HG02885 (cell line): ENCODE results near the gene HMGCLL1.

Experiments used
- ATAC-seq: cut with Tn5 transposase; IDR thresholded peaks from one replicate; pipeline ENCODE4 v1.9.1; 2021; ENCODE audit warnings: mild to moderate bottlenecking; ENCODE audit not compliant: unreplicated experiment, poor library complexity

The HMGCLL1 gene

GRCh38 chr6:55536391-55536956, 42.5 kb downstream of the HMGCLL1 start:
- no peak for ATAC-seq

GRCh38 chr6:55531496-55531895, 47.5 kb downstream of the HMGCLL1 start:
- ATAC-seq = no peak

DNA sequence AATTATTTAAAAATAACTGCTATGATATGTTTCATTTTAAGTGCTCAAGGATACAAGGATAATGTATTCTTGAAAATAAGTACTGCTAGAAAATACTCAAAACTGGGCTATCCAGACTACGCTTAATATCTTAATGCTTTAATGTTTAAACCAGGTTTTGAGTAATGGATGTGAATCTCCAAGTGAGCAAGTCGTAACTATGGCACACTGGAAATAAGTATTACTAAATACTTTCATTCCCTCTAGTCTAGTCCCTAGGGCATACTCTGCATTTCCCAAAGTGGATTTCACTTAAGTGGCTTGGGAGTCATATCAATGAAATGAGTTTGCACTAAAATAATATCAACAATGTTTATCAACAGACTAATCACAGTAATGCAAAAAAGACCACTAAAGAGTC, 48.1 kb downstream of the HMGCLL1 start:
- no peak for ATAC-seq

DNA sequence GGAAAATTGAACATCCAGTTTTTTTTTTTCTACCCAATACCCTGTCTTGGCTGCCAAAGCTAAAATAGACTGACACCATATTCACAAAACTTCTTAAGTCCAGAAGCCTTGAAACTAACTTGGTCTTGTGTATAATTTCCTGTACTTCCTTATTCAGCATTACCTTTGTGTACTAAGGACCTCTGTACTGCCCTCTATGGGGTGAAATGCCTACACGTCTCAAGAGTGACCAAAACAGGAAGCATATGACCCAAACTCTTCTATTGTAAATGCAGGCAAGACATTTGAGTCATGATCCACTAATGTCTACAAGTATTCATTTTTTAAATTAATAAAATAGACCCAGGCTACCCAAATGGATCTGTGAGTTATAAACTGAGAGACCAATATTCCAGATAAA, 50.4 kb downstream of the HMGCLL1 start:
- ATAC-seq = peak; percentile 61

DNA sequence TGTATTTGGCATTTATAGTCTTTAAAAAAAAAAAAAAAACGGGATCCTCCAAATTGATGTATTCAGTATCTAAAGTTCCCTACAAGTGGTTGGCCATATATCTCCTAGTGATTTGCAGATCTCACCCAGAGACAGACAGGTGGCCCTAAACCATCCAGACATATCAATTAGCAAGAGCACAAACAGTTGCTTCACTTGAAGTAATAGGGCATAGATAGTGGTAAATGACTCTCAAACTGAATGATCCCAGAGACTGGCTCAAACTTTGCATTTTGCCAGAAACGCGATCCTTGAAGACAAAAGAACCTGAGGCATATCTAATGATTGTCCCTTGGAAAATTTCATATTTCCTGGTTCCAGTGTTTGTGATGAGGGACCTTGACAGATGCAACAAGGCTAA, 54.6 kb downstream of the HMGCLL1 start:
- no peak for ATAC-seq

- no peak for ATAC-seq
Observed at GRCh38 chr6:55518529-55519060, 60.4 kb downstream of the HMGCLL1 start.

- no peak for ATAC-seq
Observed at GRCh38 chr6:55516736-55517135, 62.3 kb downstream of the HMGCLL1 start.

DNA sequence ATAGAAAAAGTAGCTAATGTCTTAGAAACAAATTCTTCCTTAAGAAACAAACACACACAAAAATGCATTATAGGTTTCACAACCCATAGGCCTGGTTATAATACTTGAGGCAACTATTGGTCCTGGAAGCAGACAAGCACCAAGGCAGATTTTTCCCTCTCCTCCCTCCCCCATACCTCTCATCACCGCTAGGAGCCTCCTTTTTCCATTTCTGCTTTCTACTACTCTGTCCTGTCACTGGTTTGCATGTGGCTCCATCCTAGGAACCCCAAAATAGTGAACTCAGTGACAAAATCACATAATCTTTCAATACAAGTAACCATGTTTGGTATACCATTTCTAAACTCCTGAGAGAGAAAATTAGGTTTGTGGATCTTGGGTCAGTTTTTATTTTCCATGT, 66.1 kb downstream of the HMGCLL1 start:
- no peak for ATAC-seq

- ATAC-seq = no peak
Observed at GRCh38 chr6:55511122-55511800, 67.7 kb downstream of the HMGCLL1 start.

DNA sequence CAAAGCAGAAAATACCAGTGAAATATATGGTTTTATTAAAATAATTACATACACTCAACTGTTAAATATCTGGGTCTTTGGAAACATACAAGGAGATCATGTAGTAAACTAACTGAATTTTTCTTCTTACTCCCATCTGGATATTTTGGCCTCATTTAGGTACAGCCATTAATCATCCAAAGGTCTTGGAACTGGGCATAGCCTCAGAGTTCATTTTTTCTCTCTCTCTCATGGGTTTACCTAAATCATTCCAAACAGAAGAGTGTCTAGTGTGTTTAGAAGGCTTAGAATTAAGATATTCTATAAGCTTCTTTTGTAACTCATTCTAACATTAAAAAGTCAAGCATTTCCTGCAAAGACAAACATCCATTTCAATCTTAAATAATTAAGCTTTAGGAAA, 79.4 kb downstream of the HMGCLL1 start:
- ATAC-seq = no peak

DNA sequence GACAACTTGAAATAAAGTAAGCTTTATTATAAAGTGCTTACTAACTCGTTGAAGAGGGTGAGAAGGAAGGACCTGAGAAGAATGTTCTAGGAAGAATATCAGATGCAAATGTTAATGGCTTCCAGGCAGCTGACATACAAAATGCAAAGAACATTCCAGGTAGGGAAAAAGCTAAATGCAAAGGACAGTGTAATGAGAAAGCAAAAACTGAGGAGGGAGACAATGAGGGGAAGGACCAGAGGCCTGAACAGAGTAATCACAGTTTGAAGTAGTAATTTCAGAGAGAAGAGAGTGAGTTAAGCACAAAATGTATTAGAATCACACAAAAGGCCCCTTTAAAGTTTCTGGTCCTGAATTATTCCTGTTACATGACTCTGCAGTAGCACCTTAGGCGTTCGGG, 81.3 kb downstream of the HMGCLL1 start:
- no peak for ATAC-seq

GRCh38 chr6:55496201-55496600, 82.8 kb downstream of the HMGCLL1 start:
- ATAC-seq = no peak

DNA sequence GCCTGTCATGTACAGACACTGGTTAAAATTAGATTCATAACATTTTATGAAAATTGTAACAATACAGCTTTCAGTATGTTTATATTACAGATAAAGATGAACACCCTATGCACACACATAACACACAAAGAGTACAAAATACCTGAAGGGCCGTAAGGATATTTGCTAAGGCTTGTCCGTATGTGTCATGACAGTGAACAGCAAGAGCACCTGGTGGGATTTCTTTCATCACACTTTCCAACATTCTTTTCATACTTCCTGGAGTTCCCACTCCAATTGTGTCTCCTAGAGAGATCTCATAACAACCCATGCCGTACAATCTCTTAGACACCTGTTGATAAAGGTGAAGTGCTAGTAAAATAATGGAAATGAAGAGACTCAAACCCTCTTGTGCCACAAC, 83.7 kb downstream of the HMGCLL1 start:
- ATAC-seq = no peak

DNA sequence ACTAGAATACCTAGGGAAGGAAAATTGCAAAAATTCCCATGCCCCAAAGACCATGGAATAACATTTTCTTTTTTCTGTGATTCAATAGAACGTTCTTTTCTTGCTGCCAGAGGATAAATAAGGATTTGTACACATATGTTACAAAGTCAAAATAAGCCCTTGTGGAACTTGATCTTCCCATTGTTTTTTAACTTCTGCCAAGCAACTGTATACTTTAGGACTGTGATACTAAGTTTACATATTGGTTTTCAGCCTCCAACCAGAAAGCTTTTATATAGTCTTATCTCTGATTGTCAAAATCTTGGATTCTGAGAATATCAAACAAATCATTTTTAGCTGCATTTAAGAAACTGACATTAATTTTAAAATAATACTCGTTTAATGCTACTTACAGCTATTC, 84.6 kb downstream of the HMGCLL1 start:
- ATAC-seq = no peak

GRCh38 chr6:55492259-55492658, 86.7 kb downstream of the HMGCLL1 start:
- no peak for ATAC-seq

DNA sequence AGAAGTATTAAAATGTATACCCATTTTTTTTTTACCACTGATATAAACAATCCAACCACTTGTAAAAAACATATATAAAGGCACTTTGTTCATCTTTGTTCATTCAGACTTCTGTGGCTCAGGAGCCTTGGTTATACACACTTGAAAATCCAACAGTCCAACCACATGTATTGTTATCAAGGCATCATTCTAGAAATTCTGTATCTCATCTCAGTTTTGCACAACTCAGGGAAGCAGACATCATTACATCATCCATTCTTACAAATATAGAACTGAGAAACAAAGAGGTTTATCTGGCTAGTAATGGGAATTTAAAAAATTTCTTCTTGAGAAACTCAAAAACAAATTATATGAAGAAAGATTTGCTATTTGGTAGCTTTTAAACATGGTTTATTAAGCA, 88.1 kb downstream of the HMGCLL1 start:
- no peak for ATAC-seq

GRCh38 chr6:55474382-55474781, 104.6 kb downstream of the HMGCLL1 start:
- ATAC-seq = no peak

DNA sequence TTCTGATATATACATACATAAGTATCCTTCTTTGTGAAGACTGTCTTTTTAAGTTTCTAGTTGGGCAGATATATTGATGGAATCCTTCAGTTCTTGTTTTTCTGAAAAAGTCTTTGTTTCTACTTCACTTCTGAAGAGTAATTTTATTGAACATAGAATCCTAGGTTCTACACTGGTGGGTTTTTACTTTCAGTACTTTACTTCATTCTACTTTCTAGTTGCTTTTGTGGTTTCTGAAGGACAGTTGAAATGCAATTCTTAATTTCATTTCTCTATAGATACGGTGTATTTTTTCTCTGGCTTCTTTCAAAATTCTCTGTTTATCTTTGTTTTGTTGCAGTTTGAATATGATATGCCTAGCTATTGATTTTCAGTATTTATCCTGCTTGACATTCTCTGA, 105.3 kb downstream of the HMGCLL1 start:
- ATAC-seq = no peak

DNA sequence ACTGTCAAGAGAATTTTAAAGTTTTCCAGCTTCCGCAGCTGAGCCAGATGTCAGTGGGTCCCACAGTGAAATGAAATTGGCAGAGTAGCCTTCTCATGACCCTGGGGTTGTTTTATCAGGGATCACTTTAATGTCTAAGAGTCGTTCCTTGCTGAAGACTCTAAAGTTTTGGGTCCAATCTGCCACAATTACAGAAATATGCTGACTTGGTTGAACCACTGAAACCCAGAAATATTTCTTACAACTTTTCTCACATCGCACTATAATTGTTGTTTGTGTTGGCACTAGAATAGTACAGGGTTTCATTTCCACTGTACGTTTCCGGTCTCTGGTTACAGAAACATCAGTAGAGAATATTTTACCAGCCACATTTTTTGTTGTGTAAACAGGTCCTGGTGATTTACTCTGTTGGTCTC, 109.0 kb downstream of the HMGCLL1 start:
- no peak for ATAC-seq

- no peak for ATAC-seq
Observed at GRCh38 chr6:55456016-55456415, 123.0 kb downstream of the HMGCLL1 start.

DNA sequence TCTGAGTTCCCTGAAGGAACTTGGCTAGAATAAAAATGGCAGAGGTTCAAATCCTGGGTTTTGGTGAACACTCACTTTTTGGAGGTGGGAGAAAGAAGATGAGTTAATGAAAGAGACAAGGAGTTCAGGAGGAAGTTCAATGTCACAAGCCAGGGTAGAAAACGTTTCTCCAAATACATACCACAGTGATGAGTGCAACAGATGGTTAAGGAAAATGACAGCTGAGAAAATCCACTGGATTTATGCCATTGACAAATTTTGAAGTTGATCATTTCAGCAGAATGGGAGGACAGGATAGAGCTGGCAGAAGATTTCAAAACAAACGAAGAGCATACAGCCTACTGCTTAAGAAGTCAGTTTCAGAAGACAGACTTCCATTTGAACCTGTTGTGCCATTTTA, 129.0 kb downstream of the HMGCLL1 start:
- no peak for ATAC-seq

DNA sequence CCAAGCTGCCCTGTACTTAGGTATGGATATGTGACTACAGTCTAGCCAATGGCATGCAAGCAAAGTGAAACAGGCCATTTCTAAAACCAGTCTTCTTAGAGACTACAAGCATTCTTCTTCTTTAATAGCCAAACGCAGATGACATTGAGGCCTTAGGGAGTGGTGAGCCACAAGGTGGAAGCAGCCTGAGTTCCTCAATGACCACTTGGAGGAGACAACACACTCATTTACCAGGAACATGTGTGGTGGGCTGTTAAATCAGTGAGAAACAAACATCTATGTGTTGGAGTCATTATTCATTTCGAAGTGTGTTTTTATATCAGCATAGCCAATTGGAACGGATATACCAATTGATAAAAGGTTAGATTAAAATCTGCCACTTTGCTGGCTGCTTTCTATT, 129.8 kb downstream of the HMGCLL1 start:
- no peak for ATAC-seq
